Measurements from ENCODE around the gene SH3RF3.

Gene SH3RF3

GRCh38 chr2:109264595-109265328 lies 135.8 kb downstream of the SH3RF3 start:
- no peak for DNase-seq (ENCODE audit: low read depth)

- DNase-seq (ENCODE audit: low read depth): no peak
Observed at GRCh38 chr2:109265369-109265768, 136.4 kb downstream of the SH3RF3 start.

- DNase-seq (ENCODE audit: low read depth): no peak
Observed at GRCh38 chr2:109265953-109266352, 136.9 kb downstream of the SH3RF3 start.

DNA sequence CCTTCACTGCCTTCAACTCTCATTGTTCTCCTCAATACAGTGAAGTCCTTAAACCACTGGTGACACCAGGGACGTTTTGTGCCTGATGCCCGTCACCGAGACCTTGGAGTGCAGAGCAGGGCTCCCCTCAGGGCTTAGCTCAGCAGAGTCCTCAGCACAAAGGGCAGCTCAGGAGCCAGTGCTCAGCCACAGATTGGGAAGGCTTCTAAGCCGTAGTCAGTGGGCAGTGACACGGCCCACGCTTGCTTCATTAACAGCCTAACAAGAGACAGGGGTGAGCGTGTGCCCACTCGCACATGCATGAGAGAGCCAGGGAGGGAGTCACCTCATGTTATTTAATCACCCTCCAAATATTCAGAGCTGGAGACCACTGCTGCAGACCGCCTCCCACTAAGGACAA lies 137.5 kb downstream of the SH3RF3 start:
- DNase-seq (ENCODE audit: low read depth): no peak

DNA sequence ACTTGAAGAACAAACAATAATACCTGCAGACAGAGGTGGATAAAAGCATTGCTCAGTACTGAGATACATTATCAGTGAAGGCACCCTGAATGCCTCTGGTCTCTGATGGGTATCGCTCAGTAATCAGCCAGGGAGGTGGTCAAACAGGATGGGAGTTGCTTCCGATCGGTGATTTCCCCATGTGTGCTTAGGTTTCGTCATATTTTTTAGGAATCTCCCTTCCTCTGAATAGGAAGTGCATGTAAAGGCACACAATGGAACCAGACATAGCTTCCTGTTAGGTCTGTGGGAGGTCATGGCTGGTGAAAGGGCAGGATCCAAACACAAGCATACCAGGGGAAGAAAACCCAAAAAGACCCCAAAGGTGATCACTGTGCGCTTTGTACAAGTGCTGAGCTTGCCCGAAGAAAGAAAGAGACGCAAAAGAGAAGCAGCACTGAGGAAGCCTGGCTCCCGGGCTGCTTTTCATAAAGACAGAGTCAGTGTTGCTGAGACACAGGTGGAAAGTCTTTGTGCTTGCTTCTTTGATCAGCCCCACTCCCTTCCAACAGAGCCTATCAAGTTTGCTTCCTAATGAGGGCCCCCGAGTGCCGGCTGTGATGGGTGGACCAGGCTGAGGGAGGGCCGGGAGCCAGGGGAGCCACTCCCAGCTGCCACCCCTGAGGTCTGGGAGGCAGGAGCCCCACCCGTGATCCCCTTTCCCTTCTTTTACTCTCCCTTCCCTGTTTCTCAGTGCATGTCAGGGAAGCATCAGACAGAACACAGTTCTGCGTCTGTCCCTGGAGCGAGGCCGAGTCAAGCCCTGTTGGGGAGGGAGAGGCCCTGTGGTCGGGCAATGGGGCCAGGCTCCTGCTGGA lies 138.2 kb downstream of the SH3RF3 start:
- no peak for DNase-seq (ENCODE audit: low read depth)

DNA sequence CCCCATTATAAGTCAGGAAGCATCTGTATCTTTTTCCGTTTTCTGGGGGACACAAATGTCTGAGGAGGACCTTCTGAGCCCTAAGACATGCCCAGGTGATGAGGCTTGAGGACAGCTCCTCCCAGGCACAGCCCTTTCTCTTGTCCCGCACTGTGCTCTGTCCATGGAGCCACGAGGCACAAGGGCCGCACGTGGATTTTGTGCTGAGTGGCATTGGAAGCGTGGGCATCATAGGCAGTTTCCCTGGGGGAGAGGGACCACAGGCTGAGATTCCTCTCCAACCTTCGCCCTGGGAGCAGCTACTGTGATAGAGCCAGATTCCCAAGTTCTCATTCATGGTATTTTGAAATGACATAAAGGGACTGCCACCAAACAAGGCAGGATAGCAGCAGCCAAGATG lies 139.9 kb downstream of the SH3RF3 start:
- no peak for DNase-seq (ENCODE audit: low read depth)

DNA sequence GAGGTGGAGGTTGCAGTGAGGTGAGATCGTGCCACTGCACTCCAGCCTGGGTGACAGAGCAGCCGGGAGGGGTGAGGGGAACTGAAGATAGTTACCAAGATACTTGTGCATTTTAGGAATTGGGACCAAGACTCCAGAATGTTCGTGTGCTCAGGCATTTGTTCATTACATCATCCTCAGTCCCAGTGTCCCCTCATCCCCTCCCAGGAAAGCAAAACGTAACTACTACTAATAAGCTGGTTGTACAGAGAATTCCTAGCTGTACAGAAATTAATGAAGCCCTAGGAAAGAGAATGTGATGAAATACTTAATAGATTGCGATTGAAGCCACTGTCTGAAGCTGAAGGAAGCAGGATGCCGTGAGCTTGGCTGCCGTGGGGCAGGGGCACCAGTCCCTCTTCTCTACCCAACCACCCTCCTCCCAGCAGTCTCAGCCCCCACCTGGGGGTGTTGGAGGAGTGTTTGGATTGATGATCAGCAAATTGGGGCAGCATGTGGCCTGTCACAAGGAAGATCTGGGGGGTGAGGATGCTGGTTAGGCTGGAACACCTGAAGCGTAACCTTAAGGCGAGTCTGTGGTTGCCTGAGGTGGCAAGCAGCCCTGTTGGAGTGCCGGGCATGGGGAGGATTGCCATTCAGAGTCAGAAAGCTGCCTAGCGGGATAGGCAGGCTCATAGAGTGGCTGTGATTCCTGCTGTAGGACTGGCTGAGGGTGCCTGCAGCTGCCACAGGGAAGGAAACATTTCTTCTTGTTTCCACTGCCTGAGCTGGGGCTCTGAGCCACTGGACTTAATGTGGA lies 140.9 kb downstream of the SH3RF3 start:
- no peak for DNase-seq (ENCODE audit: low read depth)

GRCh38 chr2:109270505-109271312 lies 141.7 kb downstream of the SH3RF3 start:
- no peak for DNase-seq (ENCODE audit: low read depth)

GRCh38 chr2:109271920-109272319 lies 142.9 kb downstream of the SH3RF3 start:
- no peak for DNase-seq (ENCODE audit: low read depth)

- DNase-seq (ENCODE audit: low read depth): no peak
Observed at GRCh38 chr2:109272461-109272860, 143.5 kb downstream of the SH3RF3 start.

DNA sequence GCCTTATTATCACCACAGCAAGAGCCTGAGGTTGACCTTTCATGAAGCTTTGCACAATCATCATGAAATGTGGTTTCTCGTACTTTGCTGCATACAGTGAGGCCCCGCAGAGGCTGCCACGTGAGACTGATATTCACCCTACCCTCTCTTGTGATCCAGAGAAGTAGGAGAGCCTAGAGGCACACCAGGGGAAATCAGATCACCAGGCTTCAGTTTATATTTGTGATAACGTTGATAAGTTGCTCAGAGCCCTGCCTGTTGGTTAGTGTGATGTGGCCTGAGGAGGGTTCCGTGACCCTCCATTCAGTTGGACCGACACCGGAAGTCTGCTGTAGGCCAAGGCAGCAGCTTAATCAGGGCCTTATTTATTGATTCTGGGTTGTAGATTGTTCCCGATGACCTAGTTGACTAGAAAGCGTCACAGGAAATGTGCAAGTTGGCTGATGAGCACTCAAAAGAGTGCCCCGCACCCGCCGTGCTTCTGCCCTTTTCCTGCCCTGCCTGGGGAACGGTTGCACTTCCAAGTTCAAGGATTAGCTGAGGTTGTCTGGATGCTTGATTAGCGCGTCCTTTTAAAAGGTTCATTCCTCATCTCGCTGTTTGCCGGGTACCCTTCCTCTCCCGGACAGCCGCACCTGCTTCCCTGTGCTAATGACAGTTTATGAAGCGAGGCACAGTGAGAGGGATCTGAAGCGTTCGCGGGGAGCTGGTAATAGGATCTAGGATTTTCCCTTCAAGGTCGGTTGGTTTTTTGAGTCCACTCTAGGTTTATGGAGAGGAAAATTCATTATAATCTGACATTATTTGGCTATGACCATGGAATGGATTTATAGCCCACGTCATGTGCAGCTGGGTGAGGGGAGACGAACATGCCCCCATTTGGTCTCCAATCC lies 146.4 kb downstream of the SH3RF3 start:
- no peak for DNase-seq (ENCODE audit: low read depth)

DNA sequence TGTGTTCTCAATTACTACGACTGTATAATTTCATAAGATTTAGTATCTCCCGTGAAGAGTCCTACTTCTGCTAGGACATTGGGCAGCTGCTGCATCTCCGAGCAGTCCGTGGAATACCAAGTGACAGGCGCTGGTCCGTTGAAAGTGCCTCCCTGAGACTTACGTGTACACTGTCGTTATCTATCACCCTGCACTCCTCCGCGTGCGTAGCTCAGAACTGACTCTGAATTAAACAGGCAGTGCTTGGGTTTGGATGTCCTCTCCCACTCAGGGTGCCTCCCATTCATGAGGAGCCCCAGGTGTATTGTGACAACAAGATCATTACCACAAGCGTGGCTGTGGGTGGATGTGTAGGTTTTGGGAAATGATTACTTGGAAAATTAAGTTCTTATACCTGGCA lies 148.4 kb downstream of the SH3RF3 start:
- DNase-seq (ENCODE audit: low read depth): no peak

GRCh38 chr2:109279243-109279860 lies 150.3 kb downstream of the SH3RF3 start:
- DNase-seq (ENCODE audit: low read depth): no peak

- DNase-seq (ENCODE audit: low read depth): no peak
Observed at GRCh38 chr2:109280804-109281203, 151.8 kb downstream of the SH3RF3 start.

DNA sequence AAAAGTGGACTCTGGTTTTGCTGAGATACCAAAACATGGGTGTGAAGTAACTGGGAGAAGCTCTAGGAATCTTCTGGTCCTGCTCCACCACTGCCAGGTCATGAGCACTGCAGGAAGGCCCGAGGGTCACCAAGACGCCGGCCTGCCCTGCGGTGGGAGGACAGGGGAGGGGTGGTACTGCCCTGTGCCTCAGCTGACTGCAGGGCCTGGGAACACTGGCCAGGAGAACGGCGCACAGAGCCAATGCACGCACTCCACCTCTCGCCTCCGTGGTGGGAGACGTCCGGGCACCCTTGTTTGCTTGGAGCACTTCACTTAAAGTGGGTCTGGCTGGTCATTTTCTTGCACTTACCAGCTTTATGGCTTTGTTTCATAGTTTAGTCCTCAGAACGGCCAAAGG lies 153.4 kb downstream of the SH3RF3 start:
- DNase-seq (ENCODE audit: low read depth): no peak

DNA sequence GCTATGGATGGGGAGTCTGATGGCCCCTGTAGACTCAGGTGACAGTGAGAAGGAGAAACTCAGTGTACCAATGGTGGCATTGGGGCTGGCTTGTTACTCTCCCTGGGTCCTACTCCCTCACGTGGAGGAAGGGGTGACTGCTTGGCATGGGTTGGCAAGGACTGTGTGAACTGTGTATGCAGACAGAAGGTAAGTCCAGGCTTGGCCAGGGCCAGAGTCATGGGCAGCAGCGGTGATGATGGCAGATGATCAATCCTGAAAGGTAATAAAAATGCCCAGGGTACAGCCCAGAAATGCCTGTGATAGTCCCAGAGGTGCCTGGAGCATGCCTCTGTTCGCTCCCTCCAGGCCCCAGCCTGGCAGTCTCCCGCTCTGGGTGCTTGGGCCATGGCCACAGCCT lies 153.9 kb downstream of the SH3RF3 start:
- no peak for DNase-seq (ENCODE audit: low read depth)

DNA sequence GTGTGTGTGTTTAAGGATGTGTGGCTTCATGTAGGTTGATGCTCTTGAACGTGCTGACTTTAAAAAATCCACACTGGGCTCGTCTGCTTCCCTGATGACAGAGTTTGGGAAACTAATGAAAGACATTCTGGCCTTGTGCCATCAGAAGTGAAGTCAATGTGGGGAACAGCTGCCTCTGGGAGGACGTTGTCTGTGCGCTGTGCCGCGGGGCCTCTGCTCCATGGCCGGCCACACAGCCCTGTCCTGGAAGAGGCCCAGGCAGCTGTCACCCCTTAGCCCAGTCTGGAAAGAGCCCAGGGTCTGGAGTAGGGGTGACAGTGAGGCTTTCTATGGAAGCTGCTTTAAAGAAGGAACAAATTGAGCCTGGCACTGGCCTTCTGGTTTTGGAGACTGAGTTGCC lies 155.8 kb downstream of the SH3RF3 start:
- peak; percentile 51 for DNase-seq (ENCODE audit: low read depth)

GRCh38 chr2:109285244-109285651 lies 156.2 kb downstream of the SH3RF3 start:
- no peak for DNase-seq (ENCODE audit: low read depth)

- DNase-seq (ENCODE audit: low read depth): no peak
Observed at GRCh38 chr2:109287413-109287812, 158.4 kb downstream of the SH3RF3 start.

DNA sequence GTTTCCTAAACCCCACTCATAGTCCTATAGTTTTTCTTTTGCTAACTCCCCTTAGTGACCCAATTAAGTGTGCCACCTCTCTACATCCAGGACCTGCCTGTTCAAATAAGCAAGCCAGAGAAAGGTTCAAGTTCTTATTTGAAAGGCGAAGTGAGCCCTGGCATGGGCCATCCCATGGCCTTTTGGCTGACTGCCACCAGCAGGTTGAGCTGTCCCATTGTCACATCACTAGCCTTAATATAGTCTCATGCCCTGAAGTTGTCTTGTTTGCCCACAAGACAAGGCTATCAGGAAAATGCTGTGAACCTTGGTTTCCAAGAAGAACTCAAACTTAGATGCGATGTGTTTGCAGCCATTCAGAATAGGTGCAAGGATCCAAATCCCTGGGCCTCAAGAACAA lies 158.8 kb downstream of the SH3RF3 start:
- DNase-seq (ENCODE audit: low read depth): no peak

Data from GM04504 (cell line).